Stimulated activated CD4-positive, alpha-beta T cell treated with anti-CD3 and anti-CD28 coated beads, Interleukin-1b, Interleukin-23, amount 100 ng/mL, for 48 hours (primary cell): ENCODE results near the gene ANXA11.
A peak's percentile ranks its signal among the peaks of the same experiment; 100 is the strongest.
"Not testable (repeated sequence)": the region's sequence is repeated elsewhere in the genome, so short reads cannot be mapped to it uniquely, and the experiment has no call there.

Experiments
- DNase-seq: peaks from one replicate; pipeline ENCODE4 v3.0.0-alpha.2; 2020

ANXA11 gene

GRCh38 chr10:80207768-80208370 lies 2.5 kb upstream of the ANXA11 start:
- no peak for DNase-seq

- no peak for DNase-seq
Observed at GRCh38 chr10:80206277-80206655, 929 bp upstream of the ANXA11 start.

- peak; percentile 19 for DNase-seq
Observed at GRCh38 chr10:80204677-80205476, 460 bp downstream of the ANXA11 start.

- DNase-seq = no peak
Observed at GRCh38 chr10:80203835-80204676, 1.3 kb downstream of the ANXA11 start.

- peak; percentile 80 for DNase-seq
Observed at GRCh38 chr10:80202934-80203834, 2.2 kb downstream of the ANXA11 start.

GRCh38 chr10:80202530-80202929 lies 2.8 kb downstream of the ANXA11 start:
- not testable (repeated sequence) for DNase-seq

- no peak for DNase-seq
Observed at GRCh38 chr10:80201608-80202141, 3.7 kb downstream of the ANXA11 start.

GRCh38 chr10:80200687-80201086 lies 4.7 kb downstream of the ANXA11 start:
- DNase-seq = no peak

- DNase-seq = no peak
Observed at GRCh38 chr10:80200259-80200658, 5.1 kb downstream of the ANXA11 start.

GRCh38 chr10:80199828-80200227 lies 5.5 kb downstream of the ANXA11 start:
- DNase-seq = no peak

- no peak for DNase-seq
Observed at GRCh38 chr10:80197972-80198916, 7.1 kb downstream of the ANXA11 start.

GRCh38 chr10:80196950-80197315 lies 8.4 kb downstream of the ANXA11 start:
- no peak for DNase-seq

- DNase-seq = peak; percentile 81
Observed at GRCh38 chr10:80196270-80196949, 8.9 kb downstream of the ANXA11 start.

- no peak for DNase-seq
Observed at GRCh38 chr10:80195046-80195574, 10.2 kb downstream of the ANXA11 start.

GRCh38 chr10:80194373-80195045 lies 10.8 kb downstream of the ANXA11 start:
- DNase-seq = no peak

GRCh38 chr10:80192553-80192952 lies 12.8 kb downstream of the ANXA11 start:
- DNase-seq = no peak

- DNase-seq = no peak
Observed at GRCh38 chr10:80191589-80192270, 13.6 kb downstream of the ANXA11 start.

- no peak for DNase-seq
Observed at GRCh38 chr10:80188713-80189112, 16.6 kb downstream of the ANXA11 start.
